H1 (cell line): ENCODE data around the gene METAP1D. TPM values are rescaled to one million over a fixed set of nuclear protein-coding genes. Genes with fewer than 3 reads are reported as not detected.

Experiments used
- BACH1 ChIP-seq: IDR thresholded peaks from 2 replicates; pipeline ENCODE4 v1.6.1; 2012; ENCODE audit warnings: low read length, improper control_type of control experiment
- EZH2 ChIP-seq: fragments of 200-600 bp; sonication (generic); IDR thresholded peaks from 2 replicates; pipeline ENCODE4 v1.7.1; 2012; ENCODE audit warnings: low read depth, mild to moderate bottlenecking, moderate library complexity, low read length, inconsistent platforms; ENCODE audit not compliant: severe bottlenecking
- PHF8 ChIP-seq: fragments of 200-600 bp; sonication (generic); conservative IDR thresholded peaks from 2 replicates; pipeline ENCODE4 v1.7.1; 2012; ENCODE audit warnings: low read depth, mild to moderate bottlenecking, inconsistent platforms, low read length, moderate library complexity
- RAD21 ChIP-seq, 2 experiments: IDR thresholded peaks in 1 of 2; conservative IDR thresholded peaks in 1 of 2; 2 replicates each; pipeline ENCODE4 v1.6.1; 2011; ENCODE audit warnings: low read depth in 2 of 2, low read length in 2 of 2, improper control_type of control experiment in 1 of 2, inconsistent platforms in 1 of 2, mild to moderate bottlenecking in 1 of 2, moderate library complexity in 1 of 2
- SP2 ChIP-seq: IDR thresholded peaks from 2 replicates; pipeline ENCODE4 v1.6.1; 2012; ENCODE audit warnings: mild to moderate bottlenecking, low read length, inconsistent platforms
- polyA plus RNA-seq, 7 experiments: library from polyadenylated mRNA; depleted of rRNA in 3 of 7; stranded (reverse) in 5 of 7; unstranded in 2 of 7; fragments of >200 nt in 5 of 7; fragments of 200-250 nt in 2 of 7; gene quantifications; 1 replicate in 5 of 7; 2 replicates in 1 of 7; 4 replicates in 1 of 7; pipeline versions ENCODE4 v1.2.1 to v1.2.3, GENCODE V29; 2011 to 2013; ENCODE audit warnings: missing spikeins in 2 of 7, mixed read lengths in 2 of 7
- total RNA-seq: library from RNA; stranded (reverse); fragmentation: NEBNext Ultra II Directional; extraction: Animal tissue kit (Norgen Biotek cat#: 25700); gene quantifications from 2 replicates; pipeline ENCODE4 v1.2.1, GENCODE V29; 2021

METAP1D gene
- total and polyA plus RNA-seq, 2 of the 8 experiments (the other 6 are each of a cell fraction or from before 2014, with no cell fraction given) = 3.9 to 6.2 TPM

DNA sequence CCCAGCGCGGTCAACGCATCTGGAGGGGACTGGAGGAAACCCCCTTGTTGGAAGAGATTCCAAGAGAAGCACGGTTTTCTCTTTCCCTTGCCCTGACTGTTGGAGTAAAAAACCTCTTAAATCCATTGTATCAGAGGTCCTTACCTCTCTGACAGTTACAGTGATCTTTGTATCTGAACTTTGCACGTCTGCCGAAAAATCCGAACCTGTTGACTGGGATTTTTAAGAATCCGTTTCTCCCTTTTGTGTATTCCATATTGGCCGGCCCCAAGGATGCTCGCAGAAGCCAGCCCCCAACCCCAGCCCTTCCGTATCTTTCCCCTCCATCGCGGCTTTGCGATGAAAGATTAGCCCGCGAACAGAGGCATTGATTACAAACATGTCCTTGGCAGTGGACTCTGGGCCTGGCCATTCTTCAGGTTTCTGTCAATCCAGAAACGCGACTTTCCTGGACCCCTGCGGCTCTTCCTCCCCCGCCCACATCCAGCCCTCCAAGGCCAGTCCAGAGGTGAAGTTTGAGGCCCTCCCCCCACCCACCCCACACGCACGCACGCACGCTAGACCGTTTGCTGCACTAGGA lies 81.0 kb downstream of the METAP1D start (continued):
- TF ChIP-seq EZH2 = peak; percentile 49
- no peak for TF ChIP-seq RAD21 (IDR thresholded peaks at IDR 0.05 in 1 of 2, conservative IDR thresholded peaks at IDR 0.05 in 1 of 2; ENCODE audit: low read depth in 2 of 2, low read length in 2 of 2)
- TF ChIP-seq PHF8 = no peak
- no peak for TF ChIP-seq SP2
- no peak for TF ChIP-seq BACH1
